Measurements from ENCODE around the gene GDI1.

DNA sequence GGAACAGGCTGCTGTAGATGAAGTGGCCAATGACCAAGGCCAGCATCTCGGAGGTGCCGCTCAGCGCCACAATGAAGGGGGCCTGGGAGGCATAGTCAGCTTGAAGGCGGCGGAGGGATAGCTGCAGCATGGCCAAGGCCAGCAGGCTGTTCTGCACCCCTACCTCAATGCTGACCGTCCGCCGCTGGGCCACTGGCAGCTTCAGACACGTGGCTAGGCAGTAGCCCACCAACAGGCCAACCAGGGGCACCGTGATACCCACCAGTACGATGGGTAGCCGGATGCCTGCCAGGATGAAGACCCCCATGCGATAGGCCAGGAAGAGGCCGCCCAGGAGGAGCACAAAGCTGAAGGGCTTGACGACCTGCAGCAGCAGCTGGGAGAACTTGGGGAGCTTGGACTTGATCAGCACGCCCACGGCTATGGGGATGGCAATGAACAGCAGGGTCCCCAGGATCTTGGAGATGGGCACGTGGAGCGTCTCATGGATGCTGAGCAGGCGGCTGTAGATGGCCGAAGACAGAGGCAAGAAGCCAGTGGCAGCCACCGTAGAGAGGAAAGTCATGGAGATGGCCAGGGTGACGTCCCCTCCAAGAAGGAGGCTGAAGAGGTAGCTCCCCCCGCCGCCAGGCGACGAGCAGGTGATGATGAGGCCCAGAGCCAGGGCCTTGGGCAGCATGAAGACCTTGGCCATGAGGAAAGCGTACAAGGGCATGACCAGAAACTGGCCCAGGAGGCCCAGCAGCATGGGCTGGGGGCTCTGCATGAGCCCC, 50.8 kb downstream of the GDI1 start:
- TF ChIP-seq, protein P1, sequence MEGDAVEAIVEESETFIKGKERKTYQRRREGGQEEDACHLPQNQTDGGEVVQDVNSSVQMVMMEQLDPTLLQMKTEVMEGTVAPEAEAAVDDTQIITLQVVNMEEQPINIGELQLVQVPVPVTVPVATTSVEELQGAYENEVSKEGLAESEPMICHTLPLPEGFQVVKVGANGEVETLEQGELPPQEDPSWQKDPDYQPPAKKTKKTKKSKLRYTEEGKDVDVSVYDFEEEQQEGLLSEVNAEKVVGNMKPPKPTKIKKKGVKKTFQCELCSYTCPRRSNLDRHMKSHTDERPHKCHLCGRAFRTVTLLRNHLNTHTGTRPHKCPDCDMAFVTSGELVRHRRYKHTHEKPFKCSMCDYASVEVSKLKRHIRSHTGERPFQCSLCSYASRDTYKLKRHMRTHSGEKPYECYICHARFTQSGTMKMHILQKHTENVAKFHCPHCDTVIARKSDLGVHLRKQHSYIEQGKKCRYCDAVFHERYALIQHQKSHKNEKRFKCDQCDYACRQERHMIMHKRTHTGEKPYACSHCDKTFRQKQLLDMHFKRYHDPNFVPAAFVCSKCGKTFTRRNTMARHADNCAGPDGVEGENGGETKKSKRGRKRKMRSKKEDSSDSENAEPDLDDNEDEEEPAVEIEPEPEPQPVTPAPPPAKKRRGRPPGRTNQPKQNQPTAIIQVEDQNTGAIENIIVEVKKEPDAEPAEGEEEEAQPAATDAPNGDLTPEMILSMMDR (optimal IDR thresholded peaks at IDR 0.05 in 1 of 3, IDR thresholded peaks at IDR 0.05 in 1 of 3, conservative IDR thresholded peaks at IDR 0.05 in 1 of 3; ENCODE audit: extremely low read depth in 1 of 3, insufficient read depth in 2 of 3, low read length in 3 of 3), result no peak
- no peak for TF ChIP-seq EZH2 (IDR thresholded peaks at IDR 0.05; ENCODE audit: low read length)
